Trophoblast cell (in vitro differentiated cells and primary cell): Measurements from ENCODE around the gene LCP2.

Source experiments
- DNase-seq, 2 donors: peaks; one replicate each; pipeline ENCODE4 v3.0.0-alpha.2; 2016
- H2AFZ ChIP-seq: 2 replicates; pipeline ENCODE4 v1.6.1; 2013; ENCODE audit warnings: low read length, moderate library complexity, mild to moderate bottlenecking; ENCODE audit not compliant: insufficient read depth, poor library complexity
- H2AK5ac ChIP-seq: 2 replicates; pipeline ENCODE4 v1.6.1; 2013; ENCODE audit warnings: mild to moderate bottlenecking, low read length
- H2BK120ac ChIP-seq: 2 replicates; pipeline ENCODE4 v1.6.1; 2013; ENCODE audit warnings: low read length, mild to moderate bottlenecking, moderate library complexity; ENCODE audit not compliant: insufficient read depth, poor library complexity
- H2BK12ac ChIP-seq: 2 replicates; pipeline ENCODE4 v1.6.1; 2013; ENCODE audit warnings: mild to moderate bottlenecking, low read length, moderate library complexity
- H2BK5ac ChIP-seq: 2 replicates; pipeline ENCODE4 v1.6.1; 2013; ENCODE audit warnings: low read length, low read depth, moderate library complexity, mild to moderate bottlenecking; ENCODE audit not compliant: poor library complexity
- H3K14ac ChIP-seq: 2 replicates; pipeline ENCODE4 v1.6.1; 2013; ENCODE audit warnings: mild to moderate bottlenecking, low read length
- H3K18ac ChIP-seq: 2 replicates; pipeline ENCODE4 v1.6.1; 2013; ENCODE audit warnings: mild to moderate bottlenecking, low read length
- H3K23ac ChIP-seq: 2 replicates; pipeline ENCODE4 v1.6.1; 2013; ENCODE audit warnings: low read length
- H3K27ac ChIP-seq: 2 replicates; pipeline ENCODE4 v1.5.1; 2013; ENCODE audit warnings: low read depth, mild to moderate bottlenecking, inconsistent platforms, low read length, moderate library complexity
- H3K27me3 ChIP-seq: 2 replicates; pipeline ENCODE4 v1.6.1; 2013; ENCODE audit warnings: inconsistent platforms, mild to moderate bottlenecking, low read length, moderate library complexity; ENCODE audit not compliant: insufficient read depth
- H3K36me3 ChIP-seq, 2 experiments: 1 replicate in 1 of 2; 2 replicates in 1 of 2; pipeline ENCODE4 v1.6.1; 2013; ENCODE audit warnings: low read length in 2 of 2, mild to moderate bottlenecking in 2 of 2, moderate library complexity in 1 of 2; ENCODE audit not compliant: insufficient read depth in 2 of 2, control insufficient read depth in 1 of 2
- H3K4ac ChIP-seq: 2 replicates; pipeline ENCODE4 v1.6.1; 2013; ENCODE audit warnings: low read depth, mild to moderate bottlenecking, low read length, moderate library complexity
- H3K4me1 ChIP-seq, 2 experiments: 1 replicate in 1 of 2; 2 replicates in 1 of 2; pipeline ENCODE4 v1.6.1; 2013; ENCODE audit warnings: low read length in 2 of 2, mild to moderate bottlenecking in 2 of 2, moderate library complexity in 1 of 2; ENCODE audit not compliant: insufficient read depth in 2 of 2, control insufficient read depth in 1 of 2
- H3K4me2 ChIP-seq: 2 replicates; pipeline ENCODE4 v1.6.1; 2013; ENCODE audit warnings: inconsistent platforms, mild to moderate bottlenecking, low read length, moderate library complexity
- H3K4me3 ChIP-seq: 2 replicates; pipeline ENCODE4 v1.5.1; 2013; ENCODE audit warnings: mild to moderate bottlenecking, low read depth, low read length, inconsistent platforms
- H3K79me1 ChIP-seq: one replicate; pipeline ENCODE4 v1.6.1; 2013; ENCODE audit warnings: low read length
- H3K79me2 ChIP-seq: 2 replicates; pipeline ENCODE4 v1.6.1; 2013; ENCODE audit warnings: low read length, mild to moderate bottlenecking; ENCODE audit not compliant: control insufficient read depth, insufficient read depth, poor library complexity
- H3K9ac ChIP-seq: 2 replicates; pipeline ENCODE4 v1.6.1; 2013; ENCODE audit warnings: mild to moderate bottlenecking, low read length
- H3K9me3 ChIP-seq: 2 replicates; pipeline ENCODE4 v1.6.1; 2013; ENCODE audit warnings: low read depth, mild to moderate bottlenecking, control low read depth, inconsistent platforms, low read length; ENCODE audit not compliant: insufficient read depth
- H4K12ac ChIP-seq: 2 replicates; pipeline ENCODE4 v1.6.1; 2013; ENCODE audit warnings: low read depth, mild to moderate bottlenecking, low read length, moderate library complexity
- H4K8ac ChIP-seq: 2 replicates; pipeline ENCODE4 v1.6.1; 2013; ENCODE audit warnings: low read depth, mild to moderate bottlenecking, low read length, moderate library complexity
- H4K91ac ChIP-seq: one replicate; pipeline ENCODE4 v1.6.1; 2013; ENCODE audit warnings: low read depth, mild to moderate bottlenecking, low read length, moderate library complexity
- WGBS: extraction: QIAGEN DNeasy Blood & Tissue Kit; methylation state at CpG from one replicate; pipeline ENCODE4 v1.1.7; 2013; ENCODE audit warnings: missing lambda C conversion rate; ENCODE audit not compliant: insufficient read length, insufficient coverage; ENCODE audit errors: extremely low coverage; 5-methylcytosine and 5-hydroxymethylcytosine counted together

Gene LCP2

DNA sequence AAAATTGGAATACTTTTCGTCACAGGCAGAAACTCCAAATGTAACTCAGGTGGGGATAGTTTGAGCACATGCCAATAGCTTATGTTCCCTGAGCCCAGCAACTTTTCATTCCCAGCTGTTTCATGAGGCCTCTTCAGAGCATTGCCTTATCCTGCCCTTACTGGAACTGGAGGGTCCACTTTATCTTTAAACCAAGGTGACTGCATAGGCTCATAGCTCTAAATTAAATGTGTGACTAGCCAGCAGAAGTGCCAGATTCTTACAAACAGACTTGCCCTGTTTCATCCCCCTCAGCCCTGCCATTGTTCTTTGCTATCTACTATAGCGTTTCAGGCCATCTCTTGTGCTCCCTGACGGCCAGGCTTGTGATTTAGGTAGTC, 8.1 kb upstream of the LCP2 start:
- Histone ChIP-seq H3K27me3 (no peaks in the 10 kb centered on the region), H2BK12ac (no peak overlapping the region), H3K18ac (no peak overlapping the region), H3K4ac (no peak overlapping the region), H3K4me3 (no peak overlapping the region), H3K14ac (no peak overlapping the region), H3K23ac (no peak overlapping the region), H2AFZ (no peak overlapping the region), H2AK5ac (no peak overlapping the region), H4K12ac (no peak overlapping the region), H3K9ac (no peak overlapping the region), H2BK120ac (no peak overlapping the region), H4K8ac (no peak overlapping the region), H2BK5ac (no peak overlapping the region), H3K27ac (no peak overlapping the region), H3K9me3 (no peaks in the 10 kb centered on the region), H3K79me1 (peaks cover 3% of the 10 kb centered on the region), H4K91ac (no peak overlapping the region), H3K4me2 (no peak overlapping the region), H3K36me3 (no peaks in the 10 kb centered on the region), H3K4me1 (peaks cover 7 to 17% of the 10 kb centered on the region in 2 experiments), H3K79me2 (no peaks in the 10 kb centered on the region)
- DNase-seq: no peak
- whole genome bisulfite sequencing: no CpG with 5 or more reads among the region's 3 CpGs

DNA sequence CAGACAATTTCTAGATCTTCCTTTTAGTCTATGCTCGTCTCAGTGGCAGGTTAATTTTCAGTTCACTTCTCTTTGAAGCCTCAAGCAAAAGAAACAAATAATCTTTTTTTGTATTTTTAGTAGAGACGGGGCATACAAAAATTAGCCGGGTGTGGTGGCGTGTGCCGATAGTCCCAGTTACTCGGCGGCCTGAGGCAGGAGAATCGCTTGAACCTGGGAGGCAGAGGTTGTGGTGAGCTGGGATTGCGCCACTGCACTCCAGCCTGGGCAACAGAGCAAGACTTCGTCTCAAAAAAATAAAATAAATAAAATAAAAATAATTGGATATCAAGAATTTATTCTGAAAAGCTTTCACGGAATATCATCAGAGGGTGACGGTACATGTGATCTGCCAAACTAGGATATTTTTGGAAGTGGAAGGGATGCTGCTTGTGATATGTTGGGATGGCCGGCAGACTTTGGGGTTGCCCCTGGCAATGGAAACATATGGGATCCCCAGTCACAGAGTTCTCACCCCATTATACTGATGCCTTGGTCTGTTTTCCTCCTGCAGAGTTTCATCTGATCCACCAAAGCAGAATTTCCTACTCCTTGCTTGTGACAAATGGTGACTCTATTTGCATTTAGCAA, 7.6 kb upstream of the LCP2 start:
- H3K27ac ChIP-seq: no peak overlapping the region
- no peak overlapping the region for H3K4ac ChIP-seq
- H3K9me3 ChIP-seq: no peaks in the 10 kb centered on the region
- no peak overlapping the region for H3K4me2 ChIP-seq
- no peak overlapping the region for H3K14ac ChIP-seq
- H2BK5ac ChIP-seq: no peak overlapping the region
- WGBS: no CpG with 5 or more reads among the region's 13 CpGs
- H3K79me2 ChIP-seq: no peaks in the 10 kb centered on the region
- H3K9ac ChIP-seq: no peak overlapping the region
- no peaks in the 10 kb centered on the region for H3K27me3 ChIP-seq
- no peak overlapping the region for H4K8ac ChIP-seq
- no peak overlapping the region for H4K91ac ChIP-seq
- H3K4me1 ChIP-seq: peaks cover 7 to 15% of the 10 kb centered on the region in 2 experiments
- H3K36me3 ChIP-seq: no peaks in the 10 kb centered on the region
- DNase-seq: no peak
- H3K18ac ChIP-seq: no peak overlapping the region
- no peak overlapping the region for H4K12ac ChIP-seq
- H2BK12ac ChIP-seq: no peak overlapping the region
- H3K4me3 ChIP-seq: no peak overlapping the region
- peaks cover 3% of the 10 kb centered on the region for H3K79me1 ChIP-seq
- no peak overlapping the region for H2BK120ac ChIP-seq
- H2AFZ ChIP-seq: no peak overlapping the region
- H2AK5ac ChIP-seq: no peak overlapping the region
- H3K23ac ChIP-seq: no peak overlapping the region

DNA sequence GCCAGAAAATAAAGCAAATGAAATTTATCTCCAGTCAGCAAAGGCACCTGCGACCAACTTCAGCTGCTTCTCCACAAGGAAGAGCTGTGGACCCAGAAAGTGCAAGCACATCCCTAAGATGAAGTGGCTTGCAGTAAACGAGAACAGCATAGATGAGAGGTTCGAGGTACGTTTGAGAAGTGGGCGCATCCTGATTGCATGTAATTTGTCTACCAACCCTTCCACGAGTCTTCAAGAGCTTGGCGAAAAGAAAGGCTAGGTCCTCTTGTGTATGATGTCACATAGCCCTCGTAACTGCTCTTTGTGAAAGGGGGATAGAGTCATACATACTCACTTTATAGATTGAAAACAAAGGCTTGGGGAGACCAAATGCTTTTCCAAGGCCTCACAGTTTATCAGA, 6.0 kb upstream of the LCP2 start:
- no peaks in the 10 kb centered on the region for H3K36me3 ChIP-seq
- H2BK120ac ChIP-seq: no peak overlapping the region
- WGBS: no CpG with 5 or more reads among the region's 8 CpGs
- H3K14ac ChIP-seq: no peak overlapping the region
- H3K4me1 ChIP-seq: peaks cover 7 to 15% of the 10 kb centered on the region in 2 experiments
- H4K12ac ChIP-seq: no peak overlapping the region
- H3K9me3 ChIP-seq: no peaks in the 10 kb centered on the region
- H3K23ac ChIP-seq: no peak overlapping the region
- H3K9ac ChIP-seq: no peak overlapping the region
- no peaks in the 10 kb centered on the region for H3K27me3 ChIP-seq
- DNase-seq: no peak
- H3K27ac ChIP-seq: no peak overlapping the region
- H3K4me3 ChIP-seq: no peak overlapping the region
- no peak overlapping the region for H2AFZ ChIP-seq
- no peak overlapping the region for H2BK5ac ChIP-seq
- no peak overlapping the region for H3K18ac ChIP-seq
- no peak overlapping the region for H2AK5ac ChIP-seq
- no peak overlapping the region for H3K4ac ChIP-seq
- no peak overlapping the region for H4K8ac ChIP-seq
- H3K4me2 ChIP-seq: no peak overlapping the region
- no peaks in the 10 kb centered on the region for H3K79me2 ChIP-seq
- no peak overlapping the region for H2BK12ac ChIP-seq
- no peak overlapping the region for H4K91ac ChIP-seq
- peaks cover 3% of the 10 kb centered on the region for H3K79me1 ChIP-seq

DNA sequence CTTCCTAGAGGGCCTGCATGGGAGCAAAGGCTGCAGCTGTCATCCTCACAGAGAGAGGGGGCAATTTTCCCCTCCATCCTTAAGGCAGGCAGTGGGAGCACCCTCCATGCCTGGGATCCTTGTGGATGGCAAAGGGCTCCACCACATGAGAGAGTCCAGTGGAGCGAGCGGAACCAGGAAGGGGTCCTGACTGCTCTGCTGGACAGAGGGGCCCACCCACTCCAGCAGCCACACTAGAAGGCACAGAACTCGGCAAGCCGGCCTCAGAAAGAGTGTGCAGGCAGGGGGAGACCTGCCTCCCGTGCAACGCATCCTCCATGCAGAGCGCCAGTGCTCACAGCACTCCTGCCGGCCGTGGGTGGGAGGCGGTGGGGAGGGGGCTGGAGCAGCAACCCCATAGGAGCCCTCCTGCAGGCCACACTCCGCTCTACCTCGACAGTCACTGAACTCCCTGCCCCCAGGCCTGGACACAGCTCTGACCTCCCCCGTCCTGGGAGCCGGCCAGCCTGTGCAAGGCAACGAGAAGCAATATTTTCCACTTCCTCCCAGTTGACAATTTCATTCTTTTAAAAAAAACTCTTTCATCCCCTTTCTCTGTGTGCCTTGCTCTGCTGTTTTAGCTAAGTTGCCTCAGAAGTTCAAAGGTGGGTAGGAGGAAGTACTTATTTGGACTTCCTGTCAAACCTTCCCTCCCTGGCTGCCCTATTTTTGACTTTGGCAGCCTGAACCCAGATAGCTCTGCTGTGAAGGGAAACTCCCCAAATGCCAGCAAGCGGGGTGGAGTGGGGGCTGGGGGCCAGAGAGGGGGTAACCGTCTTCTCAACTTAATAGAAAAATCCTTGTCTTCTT, 5.3 kb upstream of the LCP2 start:
- H3K4ac ChIP-seq: no peak overlapping the region
- H3K4me3 ChIP-seq: no peak overlapping the region
- no peak overlapping the region for H3K27ac ChIP-seq
- H2BK120ac ChIP-seq: no peak overlapping the region
- no peak overlapping the region for H3K18ac ChIP-seq
- H4K8ac ChIP-seq: no peak overlapping the region
- no peak overlapping the region for H4K12ac ChIP-seq
- no CpG with 5 or more reads among the region's 17 CpGs for WGBS
- H2AK5ac ChIP-seq: no peak overlapping the region
- H3K27me3 ChIP-seq: no peaks in the 10 kb centered on the region
- H3K9me3 ChIP-seq: no peaks in the 10 kb centered on the region
- no peaks in the 10 kb centered on the region for H3K36me3 ChIP-seq
- H3K79me1 ChIP-seq: peaks cover 3% of the 10 kb centered on the region
- H3K23ac ChIP-seq: no peak overlapping the region
- no peak overlapping the region for H3K4me2 ChIP-seq
- H3K4me1 ChIP-seq: peaks cover 3 to 11% of the 10 kb centered on the region in 2 experiments
- no peak overlapping the region for H2AFZ ChIP-seq
- no peak overlapping the region for H2BK5ac ChIP-seq
- H3K14ac ChIP-seq: no peak overlapping the region
- H2BK12ac ChIP-seq: no peak overlapping the region
- no peak overlapping the region for H3K9ac ChIP-seq
- peak in 1 of 2 donors; percentile 28 for DNase-seq
- no peaks in the 10 kb centered on the region for H3K79me2 ChIP-seq
- no peak overlapping the region for H4K91ac ChIP-seq
